PC-3 (cell line): ENCODE data around the gene NSL1.
A peak's percentile ranks its signal among the peaks of the same experiment; 100 is the strongest.

Source experiments
- CTCF ChIP-seq: fragments of 300-600 bp; sonication (generic); conservative IDR thresholded peaks from 2 replicates; pipeline ENCODE4 v1.5.1; 2017; ENCODE audit warnings: antibody characterized with exemption, low read depth, mild to moderate bottlenecking, low read length
- EZH2 ChIP-seq: fragments of 300-600 bp; sonication (generic); IDR thresholded peaks from one replicate; pipeline ENCODE4 v1.6.1; 2017; ENCODE audit warnings: antibody characterized with exemption, mild to moderate bottlenecking, low read length; ENCODE audit not compliant: unreplicated experiment
- EZH2phosphoT487 ChIP-seq: fragments of 300-600 bp; sonication (generic); IDR thresholded peaks from 2 replicates; pipeline ENCODE4 v1.6.1; 2018; ENCODE audit warnings: mild to moderate bottlenecking, antibody characterized with exemption, low read length, borderline replicate concordance

GRCh38 chr1:212718499-212718898 is 73.1 kb downstream of the NSL1 start:
- TF ChIP-seq CTCF (peak; percentile 69), EZH2phosphoT487 (no peak), EZH2 (no peak)
